ENCODE results near the gene CCDC85B.

Gene CCDC85B

GRCh38 chr11:65869643-65870306 is 20.7 kb upstream of the CCDC85B start:
- Histone ChIP-seq H3K4me2 (ENCODE audit: low read length) (no peak overlapping the region), H3K9me3 (ENCODE audit: low read length) (no peaks in the 10 kb centered on the region), H4K20me1 (ENCODE audit: insufficient read depth, low read length) (no peaks in the 10 kb centered on the region), H3K4me1 (ENCODE audit: insufficient read depth, low read length, severe bottlenecking) (peaks cover 10% of the 10 kb centered on the region), H3K27me3 (ENCODE audit: insufficient read depth, low read length) (peaks cover 3% of the 10 kb centered on the region; the same call in 1 of the 2 replicates), H3K4me3 (ENCODE audit: low read depth, low read length, poor library complexity, severe bottlenecking) (no peak overlapping the region), H3K79me2 (ENCODE audit: insufficient read depth, low read length) (no peaks in the 10 kb centered on the region), H3K27ac (ENCODE audit: low read depth, low read length, poor library complexity, severe bottlenecking) (no peak overlapping the region), H3K9ac (ENCODE audit: low read length) (no peak overlapping the region), H3K9me2 (ENCODE audit: low read depth, low read length) (no peaks in the 10 kb centered on the region), H3F3A (ENCODE audit: insufficient read depth, low read length) (no peaks in the 10 kb centered on the region), H3K36me3 (ENCODE audit: insufficient read depth, low read length) (peaks cover 27% of the 10 kb centered on the region), H2AFZ (ENCODE audit: low read length) (no peak overlapping the region)
- no peak for TF ChIP-seq CTCF (IDR thresholded peaks at IDR 0.05; ENCODE audit: low read length)
- TF ChIP-seq EZH2 (IDR thresholded peaks at IDR 0.05; ENCODE audit: borderline replicate concordance, low read length), result no peak

GRCh38 chr11:65870307-65870658 is 20.2 kb upstream of the CCDC85B start:
- Histone ChIP-seq H3K9ac (ENCODE audit: low read length) (no peak overlapping the region), H3K79me2 (ENCODE audit: insufficient read depth, low read length) (no peaks in the 10 kb centered on the region), H3K9me3 (ENCODE audit: low read length) (no peaks in the 10 kb centered on the region), H3K4me3 (ENCODE audit: low read depth, low read length, poor library complexity, severe bottlenecking) (no peak overlapping the region), H3K27me3 (ENCODE audit: insufficient read depth, low read length) (peaks cover 3% of the 10 kb centered on the region; the same call in 1 of the 2 replicates), H3K9me2 (ENCODE audit: low read depth, low read length) (no peaks in the 10 kb centered on the region), H4K20me1 (ENCODE audit: insufficient read depth, low read length) (no peaks in the 10 kb centered on the region), H3K36me3 (ENCODE audit: insufficient read depth, low read length) (peaks cover 22% of the 10 kb centered on the region), H3K4me2 (ENCODE audit: low read length) (no peak overlapping the region), H3K4me1 (ENCODE audit: insufficient read depth, low read length, severe bottlenecking) (peaks cover 10% of the 10 kb centered on the region), H2AFZ (ENCODE audit: low read length) (no peak overlapping the region), H3F3A (ENCODE audit: insufficient read depth, low read length) (no peaks in the 10 kb centered on the region), H3K27ac (ENCODE audit: low read depth, low read length, poor library complexity, severe bottlenecking) (no peak overlapping the region)
- TF ChIP-seq CTCF (IDR thresholded peaks at IDR 0.05; ENCODE audit: low read length) (no peak), EZH2 (IDR thresholded peaks at IDR 0.05; ENCODE audit: borderline replicate concordance, low read length) (no peak)

- H3K36me3 ChIP-seq (ENCODE audit: insufficient read depth, low read length), result peaks cover 15% of the 10 kb centered on the region
- no peak overlapping the region for H3K27ac ChIP-seq (ENCODE audit: low read depth, low read length, poor library complexity, severe bottlenecking)
- H3K27me3 ChIP-seq (ENCODE audit: insufficient read depth, low read length), result peaks cover 3% of the 10 kb centered on the region; the same call in 1 of the 2 replicates
- no peaks in the 10 kb centered on the region for H3K9me2 ChIP-seq (ENCODE audit: low read depth, low read length)
- H3K9me3 ChIP-seq (ENCODE audit: low read length), result no peaks in the 10 kb centered on the region
- no peaks in the 10 kb centered on the region for H4K20me1 ChIP-seq (ENCODE audit: insufficient read depth, low read length)
- H3K9ac ChIP-seq (ENCODE audit: low read length), result no peak overlapping the region
- H3K4me3 ChIP-seq (ENCODE audit: low read depth, low read length, poor library complexity, severe bottlenecking), result no peak overlapping the region
- peaks cover 10% of the 10 kb centered on the region for H3K4me1 ChIP-seq (ENCODE audit: insufficient read depth, low read length, severe bottlenecking)
- no peaks in the 10 kb centered on the region for H3F3A ChIP-seq (ENCODE audit: insufficient read depth, low read length)
- H3K79me2 ChIP-seq (ENCODE audit: insufficient read depth, low read length), result no peaks in the 10 kb centered on the region
- no peak overlapping the region for H2AFZ ChIP-seq (ENCODE audit: low read length)
- H3K4me2 ChIP-seq (ENCODE audit: low read length), result no peak overlapping the region
- no peak for TF ChIP-seq EZH2 (IDR thresholded peaks at IDR 0.05; ENCODE audit: borderline replicate concordance, low read length)
- TF ChIP-seq CTCF (IDR thresholded peaks at IDR 0.05; ENCODE audit: low read length), result no peak
Measured at GRCh38 chr11:65870706-65871681, 19.5 kb upstream of the CCDC85B start.
